ENCODE measurements around the gene LCN12. TPM values are rescaled to one million over a fixed set of nuclear protein-coding genes. Genes with fewer than 3 reads are reported as not detected.

The LCN12 gene
- total RNA-seq, 1 experiment from 2014 or later = 2.1 TPM

- Histone ChIP-seq H3K79me2 (ENCODE audit: insufficient read depth, low read length) (no peaks in the 10 kb centered on the region), H3K56ac (ENCODE audit: insufficient read length, low read depth, low read length) (no peak overlapping the region), H3K14ac (ENCODE audit: insufficient read depth, low read length) (no peak overlapping the region), H3K4me2 (ENCODE audit: insufficient read depth, insufficient read length, low read length) (no peak overlapping the region), H4K8ac (replicated peaks; ENCODE audit: insufficient read length, low read depth, low read length) (no peak overlapping the region), H3K9ac (ENCODE audit: extremely low read depth, insufficient read length, low read length) (no peak overlapping the region), H3K18ac (ENCODE audit: insufficient read length, low read depth, low read length) (no peak overlapping the region), H4K20me1 (ENCODE audit: control insufficient read depth, insufficient read depth, insufficient read length) (peaks cover 2% of the 10 kb centered on the region), H2BK120ac (ENCODE audit: low read depth, low read length, poor library complexity, severe bottlenecking) (no peak overlapping the region), H3K27me3 (ENCODE audit: insufficient read depth, low read length) (no peaks in the 10 kb centered on the region), H3K79me1 (ENCODE audit: insufficient read depth, low read depth, low read length, poor library complexity, severe bottlenecking) (no peaks in the 10 kb centered on the region), H3T11ph (ENCODE audit: low read length) (no peak overlapping the region), H2AK5ac (ENCODE audit: insufficient read length, low read length) (no peak overlapping the region), H2BK5ac (ENCODE audit: insufficient read length, low read length) (no peak overlapping the region), H3K27ac (ENCODE audit: insufficient read length, low read depth, low read length) (no peak overlapping the region), H3K9me3 (ENCODE audit: control insufficient read depth, low read depth, low read length) (no peaks in the 10 kb centered on the region), H2AFZ (ENCODE audit: low read length) (no peak overlapping the region), H3K23me2 (ENCODE audit: insufficient read length, low read depth, low read length, poor library complexity, severe bottlenecking) (peaks cover 5% of the 10 kb centered on the region), H3K23ac (ENCODE audit: insufficient read length, low read depth, low read length) (no peak overlapping the region), H2BK20ac (ENCODE audit: low read depth, low read length, poor library complexity, severe bottlenecking) (no peak overlapping the region), H3K4ac (ENCODE audit: low read depth, low read length) (no peak overlapping the region), H2BK12ac (ENCODE audit: insufficient read length, low read depth, low read length) (no peak overlapping the region), H4K5ac (ENCODE audit: insufficient read length, low read depth, low read length) (no peak overlapping the region), H4K91ac (ENCODE audit: insufficient read length, low read depth, low read length) (no peak overlapping the region), H2BK15ac (ENCODE audit: low read depth, low read length) (no peak overlapping the region), H3K4me1 (ENCODE audit: insufficient read depth, low read length) (no peaks in the 10 kb centered on the region)
- peaks cover 8% of the 10 kb centered on the region for H3K27me3 Mint-ChIP-seq (ENCODE audit: low read depth)
- H3K4me1 Mint-ChIP-seq = no peaks in the 10 kb centered on the region
- peaks cover 6% of the 10 kb centered on the region in 2 experiments; a peak in 4 of 5 replicates for H3K9me3 Mint-ChIP-seq
- TF ChIP-seq, protein P1, sequence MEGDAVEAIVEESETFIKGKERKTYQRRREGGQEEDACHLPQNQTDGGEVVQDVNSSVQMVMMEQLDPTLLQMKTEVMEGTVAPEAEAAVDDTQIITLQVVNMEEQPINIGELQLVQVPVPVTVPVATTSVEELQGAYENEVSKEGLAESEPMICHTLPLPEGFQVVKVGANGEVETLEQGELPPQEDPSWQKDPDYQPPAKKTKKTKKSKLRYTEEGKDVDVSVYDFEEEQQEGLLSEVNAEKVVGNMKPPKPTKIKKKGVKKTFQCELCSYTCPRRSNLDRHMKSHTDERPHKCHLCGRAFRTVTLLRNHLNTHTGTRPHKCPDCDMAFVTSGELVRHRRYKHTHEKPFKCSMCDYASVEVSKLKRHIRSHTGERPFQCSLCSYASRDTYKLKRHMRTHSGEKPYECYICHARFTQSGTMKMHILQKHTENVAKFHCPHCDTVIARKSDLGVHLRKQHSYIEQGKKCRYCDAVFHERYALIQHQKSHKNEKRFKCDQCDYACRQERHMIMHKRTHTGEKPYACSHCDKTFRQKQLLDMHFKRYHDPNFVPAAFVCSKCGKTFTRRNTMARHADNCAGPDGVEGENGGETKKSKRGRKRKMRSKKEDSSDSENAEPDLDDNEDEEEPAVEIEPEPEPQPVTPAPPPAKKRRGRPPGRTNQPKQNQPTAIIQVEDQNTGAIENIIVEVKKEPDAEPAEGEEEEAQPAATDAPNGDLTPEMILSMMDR (conservative IDR thresholded peaks at IDR 0.05) = no peak
- H3K36me3 Mint-ChIP-seq (ENCODE audit: insufficient read depth in 1 of 3, low read depth in 3 of 3) = no peaks in the 10 kb centered on the region; a peak in 1 of 7 replicates
- no peak overlapping the region for H3K4me3 Mint-ChIP-seq
- DNase-seq = no peak
- no CpG with 5 or more reads among the region's 19 CpGs for WGBS (ENCODE audit: extremely low coverage, insufficient read length, low lambda C conversion rate)
- no peak overlapping the region for H3K27ac Mint-ChIP-seq
Observed at GRCh38 chr9:136953771-136954269, 1.7 kb downstream of the LCN12 start.
